AG09309 (cell line): ENCODE results near the gene RPL29.

ENCODE experiments used
- DNase-seq: peaks from one replicate; pipeline ENCODE4 v3.0.0-alpha.2; 2010; ENCODE audit warnings: low read depth
- H3K4me3 ChIP-seq: 2 replicates; pipeline ENCODE4 v1.5.1; 2011; ENCODE audit warnings: mild to moderate bottlenecking, low read depth, low read length, moderate library complexity; ENCODE audit not compliant: control insufficient read depth
- TF ChIP-seq, protein P1 (sequence below): IDR thresholded peaks from 2 replicates; pipeline ENCODE4 v1.5.1; 2011; ENCODE audit warnings: mild to moderate bottlenecking, low read depth, low read length, inconsistent platforms; ENCODE audit not compliant: insufficient read depth, control insufficient read depth; ENCODE audit errors: missing control alignments

Gene RPL29

DNA sequence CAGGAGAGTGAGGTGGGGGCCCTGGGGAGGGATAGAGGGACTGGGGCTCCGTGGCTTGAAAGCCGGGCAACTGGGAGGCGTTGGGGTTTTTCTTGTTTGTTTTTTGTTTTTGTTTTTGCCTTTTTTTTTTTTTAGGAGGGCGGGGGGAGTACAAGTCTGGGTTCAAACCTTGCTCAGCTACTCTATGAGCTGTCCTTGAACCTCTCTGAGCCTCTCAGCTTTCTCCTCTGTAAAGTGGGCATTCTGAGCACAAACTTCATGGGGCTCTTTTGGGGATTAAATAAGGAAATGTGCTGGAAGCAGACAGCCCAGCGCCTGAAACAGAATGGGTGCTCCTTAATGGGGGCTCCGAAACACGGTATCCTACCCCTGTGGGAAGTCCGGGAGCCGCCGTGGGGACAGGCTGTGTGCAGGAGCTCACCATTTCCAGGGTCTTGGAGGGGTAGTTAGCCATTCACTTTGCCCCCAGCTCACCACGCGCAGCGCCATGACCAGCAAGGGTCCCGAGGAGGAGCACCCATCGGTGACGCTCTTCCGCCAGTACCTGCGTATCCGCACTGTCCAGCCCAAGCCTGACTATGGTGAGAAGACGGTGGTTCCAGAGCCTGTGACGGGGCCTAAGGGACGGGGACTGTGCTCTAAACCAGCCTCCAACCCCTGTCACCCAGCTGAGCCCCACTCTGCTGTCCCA, 12.0 kb downstream of the RPL29 start:
- peak overlapping the region; percentile 69 for H3K4me3 ChIP-seq
- no peak for DNase-seq
- TF ChIP-seq, protein P1, sequence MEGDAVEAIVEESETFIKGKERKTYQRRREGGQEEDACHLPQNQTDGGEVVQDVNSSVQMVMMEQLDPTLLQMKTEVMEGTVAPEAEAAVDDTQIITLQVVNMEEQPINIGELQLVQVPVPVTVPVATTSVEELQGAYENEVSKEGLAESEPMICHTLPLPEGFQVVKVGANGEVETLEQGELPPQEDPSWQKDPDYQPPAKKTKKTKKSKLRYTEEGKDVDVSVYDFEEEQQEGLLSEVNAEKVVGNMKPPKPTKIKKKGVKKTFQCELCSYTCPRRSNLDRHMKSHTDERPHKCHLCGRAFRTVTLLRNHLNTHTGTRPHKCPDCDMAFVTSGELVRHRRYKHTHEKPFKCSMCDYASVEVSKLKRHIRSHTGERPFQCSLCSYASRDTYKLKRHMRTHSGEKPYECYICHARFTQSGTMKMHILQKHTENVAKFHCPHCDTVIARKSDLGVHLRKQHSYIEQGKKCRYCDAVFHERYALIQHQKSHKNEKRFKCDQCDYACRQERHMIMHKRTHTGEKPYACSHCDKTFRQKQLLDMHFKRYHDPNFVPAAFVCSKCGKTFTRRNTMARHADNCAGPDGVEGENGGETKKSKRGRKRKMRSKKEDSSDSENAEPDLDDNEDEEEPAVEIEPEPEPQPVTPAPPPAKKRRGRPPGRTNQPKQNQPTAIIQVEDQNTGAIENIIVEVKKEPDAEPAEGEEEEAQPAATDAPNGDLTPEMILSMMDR = no peak

DNA sequence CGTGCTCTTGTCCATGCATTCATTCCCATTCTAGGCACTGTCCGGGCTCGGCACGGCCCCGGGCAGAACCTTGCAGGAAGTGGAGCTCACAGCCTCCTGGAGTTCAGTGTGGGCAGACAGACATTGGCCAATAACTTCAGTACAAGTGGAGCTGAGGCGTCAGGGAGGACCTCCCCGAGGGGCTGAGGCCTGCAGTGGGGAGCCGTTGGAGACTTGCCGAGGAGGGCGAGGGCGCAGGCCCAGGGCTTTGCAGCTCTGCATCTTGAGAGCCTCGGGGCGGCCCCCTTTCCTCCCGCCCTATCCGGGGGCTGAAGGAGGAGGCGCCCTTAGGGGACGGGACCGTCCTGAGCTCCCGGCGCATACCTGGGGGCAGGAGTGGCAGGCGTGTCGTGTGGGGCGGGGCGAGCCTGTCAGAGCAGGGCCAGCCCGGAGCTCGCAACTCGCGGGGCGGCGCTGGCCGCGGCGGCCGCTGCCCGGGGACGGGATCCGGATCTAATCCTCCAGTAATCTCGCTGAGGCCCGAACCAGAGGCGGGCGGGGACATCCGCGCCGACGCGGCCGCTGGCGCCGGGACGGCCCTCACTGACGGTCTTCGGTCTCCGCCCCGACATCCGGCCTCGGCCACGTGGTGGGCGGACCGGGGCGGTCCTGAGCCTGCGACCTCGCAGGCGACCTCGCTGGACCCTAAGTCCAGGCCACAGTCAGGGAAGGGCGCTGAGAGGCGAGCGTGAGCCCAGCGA, 12.7 kb downstream of the RPL29 start, which contains the start of gene ACY1:
ACY1 (plus strand) TSS at position 698 of the 740 bp plus-strand sequence. CDS start 530 bp downstream, outside the sequence.
- DNase-seq = peak; percentile 38
- TF ChIP-seq, protein P1 = no peak

DNA sequence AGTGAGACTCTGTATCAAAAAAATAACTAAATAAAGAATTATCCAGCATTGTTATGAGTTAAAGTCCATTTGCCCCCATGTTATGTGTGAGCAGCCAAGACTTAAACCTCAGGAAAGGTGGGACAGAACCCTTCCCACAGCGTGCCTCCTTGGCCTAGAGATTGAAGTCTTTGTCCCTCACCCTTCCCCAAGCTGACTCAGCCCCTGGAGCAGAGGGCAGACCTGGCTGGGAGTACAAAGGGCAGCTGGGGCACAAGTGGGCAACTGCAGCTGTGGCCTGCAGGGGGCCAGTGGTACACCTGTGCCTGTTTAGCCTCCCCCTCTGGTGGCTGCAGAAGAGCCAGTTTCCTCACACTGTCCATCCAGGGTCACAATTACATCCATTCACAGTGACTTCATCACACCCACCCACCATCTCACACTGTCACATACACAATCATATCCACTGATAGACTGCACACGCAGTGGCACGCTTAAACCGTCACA, 13.3 kb downstream of the RPL29 start:
- TF ChIP-seq, protein P1 = peak; percentile 50
- peak overlapping the region; percentile 69 for H3K4me3 ChIP-seq
- no peak for DNase-seq

More for the DNA sequence above, 12.7 kb downstream of the RPL29 start, which contains the start of gene ACY1:
- H3K4me3 ChIP-seq = peak within 1 kb of the TSS; percentile 69

DNA sequence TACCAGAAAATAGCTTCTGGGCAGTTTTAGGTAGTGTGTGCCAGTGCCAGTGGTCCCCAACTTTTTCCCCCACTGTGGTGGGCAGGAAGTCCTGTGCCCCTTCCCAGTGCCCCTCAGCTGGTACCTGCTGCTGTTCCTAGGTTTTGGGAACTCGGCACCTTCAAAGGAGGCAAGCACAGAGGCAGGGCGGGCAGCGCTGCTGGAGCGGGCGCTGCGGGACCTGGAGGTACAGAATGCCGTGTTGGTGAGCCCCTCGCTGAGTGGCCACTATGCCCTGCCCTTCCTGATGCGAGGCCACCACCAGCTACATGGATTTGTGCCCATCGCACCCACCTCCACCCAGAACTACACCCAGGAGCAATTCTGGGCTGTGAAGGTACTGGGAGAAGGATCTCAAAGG, 15.4 kb downstream of the RPL29 start:
- TF ChIP-seq, protein P1 = no peak
- no peak overlapping the region for H3K4me3 ChIP-seq
- DNase-seq = no peak

DNA sequence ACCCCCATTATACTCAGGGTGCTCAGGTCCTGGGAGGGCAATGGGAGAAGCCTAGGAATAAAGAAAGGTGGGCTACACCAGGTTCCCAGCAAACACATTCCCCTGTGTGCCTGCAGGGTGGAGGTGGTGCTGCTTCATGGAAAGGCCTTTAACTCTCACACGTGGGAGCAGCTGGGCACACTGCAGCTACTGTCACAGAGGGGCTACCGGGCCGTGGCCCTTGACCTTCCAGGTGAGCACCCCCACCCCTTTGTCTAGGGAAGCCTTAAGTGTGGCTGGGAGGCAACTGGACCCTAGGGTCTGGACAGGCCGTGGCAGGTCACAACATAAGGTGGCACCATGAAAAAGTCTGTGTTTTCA, 17.6 kb downstream of the RPL29 start:
- no peak overlapping the region for H3K4me3 ChIP-seq
- TF ChIP-seq, protein P1 = no peak
- DNase-seq = no peak

DNA sequence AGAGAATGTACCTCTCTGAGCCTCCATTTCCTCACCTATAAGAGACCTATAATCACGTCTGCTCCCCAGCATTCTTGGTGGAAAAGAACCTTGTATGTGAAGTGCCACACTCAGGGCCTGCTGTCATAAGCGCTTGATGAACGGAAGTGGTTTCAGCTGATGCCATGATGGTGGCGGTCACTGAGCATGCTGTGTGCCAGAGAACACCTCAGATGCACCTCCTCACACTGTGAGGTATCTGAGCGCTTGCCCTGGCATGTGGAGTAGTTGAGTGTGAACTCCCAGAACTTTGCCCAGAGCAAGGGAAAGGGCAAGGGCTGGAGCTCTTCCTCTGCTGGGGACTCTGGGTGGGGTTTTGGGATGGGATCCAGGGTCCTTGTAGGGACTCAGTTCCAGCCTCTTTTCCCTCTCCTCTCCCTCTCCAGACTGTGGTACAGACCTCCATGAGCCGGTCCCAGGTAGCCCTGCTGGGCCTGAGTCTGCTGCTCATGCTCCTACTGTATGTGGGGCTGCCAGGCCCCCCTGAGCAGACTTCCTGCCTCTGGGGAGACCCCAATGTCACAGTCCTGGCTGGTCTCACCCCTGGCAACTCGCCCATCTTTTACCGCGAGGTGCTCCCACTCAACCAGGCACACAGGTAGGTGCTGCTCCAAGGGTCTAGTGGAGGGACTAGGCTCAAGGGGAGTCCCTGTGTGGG, 18.1 kb downstream of the RPL29 start:
- no peak overlapping the region for H3K4me3 ChIP-seq
- TF ChIP-seq, protein P1 = no peak
- DNase-seq = no peak
